Hepatic stellate cell (primary cell): ENCODE results near the gene PIK3CD.

Source experiments
- DNase-seq: peaks from one replicate; pipeline ENCODE4 v3.0.0; 2011; ENCODE audit warnings: low spot score

Gene PIK3CD

GRCh38 chr1:9774712-9775679 lies 123.5 kb downstream of the PIK3CD start:
- no peak for DNase-seq

- no peak for DNase-seq
Measured at GRCh38 chr1:9776685-9777084, 125.2 kb downstream of the PIK3CD start.
